Esophagus (tissue), 2 donors: ENCODE results near the gene HIVEP3. TPM values are rescaled to one million over a fixed set of nuclear protein-coding genes. Genes with fewer than 3 reads are reported as not detected.

Experiments used
- H3K27ac ChIP-seq, 2 donors: one replicate each; pipeline ENCODE4 v1.5.1; 2013; ENCODE audit warnings: low read depth in 2 of 2, mild to moderate bottlenecking in 2 of 2, inconsistent platforms in 1 of 2, low read length in 1 of 2, moderate library complexity in 1 of 2
- H3K27me3 ChIP-seq, 2 donors: one replicate each; pipeline ENCODE4 v1.6.1; 2013; ENCODE audit warnings: low read length in 2 of 2, control low read depth in 1 of 2, mild to moderate bottlenecking in 1 of 2; ENCODE audit not compliant: insufficient read depth in 2 of 2, control insufficient read depth in 1 of 2
- H3K36me3 ChIP-seq, 2 donors: one replicate each; pipeline ENCODE4 v1.6.1; 2013; ENCODE audit warnings: low read length in 1 of 2; ENCODE audit not compliant: control insufficient read depth in 2 of 2, insufficient read depth in 2 of 2
- H3K4me1 ChIP-seq, 2 donors: one replicate each; pipeline ENCODE4 v1.6.1; 2013; ENCODE audit warnings: low read length in 1 of 2; ENCODE audit not compliant: control insufficient read depth in 2 of 2, insufficient read depth in 2 of 2
- H3K4me3 ChIP-seq, 2 donors: one replicate each; pipeline ENCODE4 v1.5.1; 2013; ENCODE audit warnings: low read length in 2 of 2, mild to moderate bottlenecking in 2 of 2, low read depth in 1 of 2, moderate library complexity in 1 of 2
- H3K9me3 ChIP-seq, 2 donors: one replicate each; pipeline ENCODE4 v1.6.1; 2013; ENCODE audit warnings: mild to moderate bottlenecking in 2 of 2, low read depth in 1 of 2, low read length in 1 of 2, moderate library complexity in 1 of 2; ENCODE audit not compliant: control insufficient read depth in 2 of 2, insufficient read depth in 1 of 2
- WGBS, 2 donors: extraction: QIAGEN DNeasy Blood & Tissue Kit; methylation state at CpG; one replicate each; pipeline ENCODE4 v1.1.7; 2013; 5-methylcytosine and 5-hydroxymethylcytosine counted together
- polyA plus RNA-seq, 2 donors: library from polyadenylated mRNA; stranded (reverse); fragments of 200-250 nt; gene quantifications; one replicate each; pipeline ENCODE4 v1.2.3, GENCODE V29; 2013
- donor health status: healthy with polysubstance abuse.
- donor health status: Bipolar disorder and iron deficiency.

Gene HIVEP3
- polyA plus RNA-seq, 2 donors, result 2.7 to 10.0 TPM

GRCh38 chr1:41547781-41548560 lies 370.8 kb downstream of the HIVEP3 start:
- Histone ChIP-seq H3K4me1 (no peaks in the 10 kb centered on the region), H3K9me3 (peaks cover 0 to 7% of the 10 kb centered on the region in 2 donors), H3K27ac (no peak overlapping the region), H3K4me3 (no peak overlapping the region), H3K27me3 (no peaks in the 10 kb centered on the region), H3K36me3 (peaks cover 0 to 7% of the 10 kb centered on the region in 2 donors)
- 79% methylated on average over 7 of the region's 7 CpGs for WGBS, 2 donors

- H3K27me3 ChIP-seq, result no peaks in the 10 kb centered on the region
- no peaks in the 10 kb centered on the region for H3K4me1 ChIP-seq
- WGBS, 2 donors, result 79 to 87% methylated on average over 6 of the region's 6 CpGs
- peaks cover 0 to 9% of the 10 kb centered on the region in 2 donors for H3K36me3 ChIP-seq
- peaks cover 0 to 7% of the 10 kb centered on the region in 2 donors for H3K9me3 ChIP-seq
- H3K27ac ChIP-seq, result no peak overlapping the region
- no peak overlapping the region for H3K4me3 ChIP-seq
Observed at GRCh38 chr1:41547336-41547735, 371.4 kb downstream of the HIVEP3 start.

DNA sequence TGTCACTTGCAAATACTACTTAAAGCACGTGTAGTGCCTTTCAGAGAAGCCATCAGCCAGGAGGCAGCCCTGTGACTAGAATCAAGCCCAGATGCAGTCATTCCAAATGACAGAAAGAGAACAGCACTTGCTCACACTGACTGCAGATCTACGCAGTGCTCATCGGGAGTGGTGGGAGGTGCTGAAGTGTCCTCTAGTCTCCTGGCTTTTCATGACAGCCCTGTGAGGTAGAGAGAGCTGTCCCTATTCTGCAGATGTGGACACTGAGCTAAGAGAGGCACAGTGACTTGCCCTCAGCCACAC lies 371.9 kb downstream of the HIVEP3 start:
- peaks cover 0 to 7% of the 10 kb centered on the region in 2 donors for H3K9me3 ChIP-seq

GRCh38 chr1:41545996-41546832 lies 372.5 kb downstream of the HIVEP3 start:
- 89 to 90% methylated on average over 8 of the region's 8 CpGs for WGBS, 2 donors
- Histone ChIP-seq H3K27me3 (no peaks in the 10 kb centered on the region), H3K36me3 (peaks cover 0 to 9% of the 10 kb centered on the region in 2 donors), H3K4me3 (no peak overlapping the region), H3K27ac (no peak overlapping the region), H3K9me3 (peaks cover 0 to 7% of the 10 kb centered on the region in 2 donors), H3K4me1 (no peaks in the 10 kb centered on the region)

More for the DNA sequence above, 371.9 kb downstream of the HIVEP3 start:
- H3K27ac ChIP-seq, result no peak overlapping the region
- no peaks in the 10 kb centered on the region for H3K27me3 ChIP-seq
- WGBS, 2 donors, result 80 to 82% methylated on average over 3 of the region's 3 CpGs
- H3K36me3 ChIP-seq, result peaks cover 0 to 9% of the 10 kb centered on the region in 2 donors
- H3K4me1 ChIP-seq, result no peaks in the 10 kb centered on the region
- no peak overlapping the region for H3K4me3 ChIP-seq

DNA sequence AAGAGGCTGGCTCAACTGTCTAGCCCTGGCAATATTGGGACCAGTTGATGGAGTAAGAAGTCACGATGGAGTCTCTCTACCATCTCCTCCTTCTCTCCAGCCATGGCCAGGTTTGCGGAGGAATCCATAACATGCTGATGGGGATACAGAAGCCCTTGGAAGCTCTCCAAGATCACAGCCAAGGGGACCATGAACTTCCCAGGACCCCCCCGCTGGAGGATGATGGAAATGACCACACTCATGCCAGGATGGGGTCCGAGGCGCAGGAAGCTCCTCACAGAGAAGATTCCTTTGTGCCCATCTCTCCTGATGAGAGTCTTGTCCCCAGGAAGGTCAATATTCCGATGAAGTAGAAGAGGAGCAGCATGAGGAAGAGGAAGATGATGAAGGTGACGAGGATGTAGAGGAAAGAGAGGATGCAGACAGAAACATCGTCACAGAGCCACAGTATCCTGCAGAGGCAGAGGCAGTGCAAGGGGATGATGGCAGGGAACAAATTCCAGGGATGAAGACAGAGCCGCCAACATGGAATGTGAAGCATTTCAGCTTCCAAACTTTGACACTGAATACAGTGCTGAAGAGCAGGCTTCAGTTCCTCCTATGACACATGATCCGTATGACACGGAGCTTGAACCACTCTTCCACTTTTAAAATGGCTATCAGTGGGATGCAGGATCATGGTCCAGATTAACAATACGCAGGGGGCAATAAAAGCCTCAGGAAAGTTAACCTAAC lies 376.4 kb downstream of the HIVEP3 start:
- WGBS, 2 donors, result 81 to 89% methylated on average over 12 of the region's 12 CpGs
- H3K4me1 ChIP-seq, result no peaks in the 10 kb centered on the region
- H3K36me3 ChIP-seq, result peaks cover 0 to 9% of the 10 kb centered on the region in 2 donors
- H3K9me3 ChIP-seq, result peaks cover 0 to 7% of the 10 kb centered on the region in 2 donors
- H3K27me3 ChIP-seq, result no peaks in the 10 kb centered on the region
- no peak overlapping the region for H3K27ac ChIP-seq
- no peak overlapping the region for H3K4me3 ChIP-seq

- Histone ChIP-seq H3K4me3 (no peak overlapping the region), H3K9me3 (peaks cover 0 to 7% of the 10 kb centered on the region in 2 donors), H3K27me3 (no peaks in the 10 kb centered on the region), H3K4me1 (no peaks in the 10 kb centered on the region), H3K27ac (no peak overlapping the region), H3K36me3 (peaks cover 0 to 9% of the 10 kb centered on the region in 2 donors)
- WGBS, 2 donors, result 96 to 97% methylated on average over 1 of the region's 1 CpG
Observed at GRCh38 chr1:41541592-41541952, 377.1 kb downstream of the HIVEP3 start.

DNA sequence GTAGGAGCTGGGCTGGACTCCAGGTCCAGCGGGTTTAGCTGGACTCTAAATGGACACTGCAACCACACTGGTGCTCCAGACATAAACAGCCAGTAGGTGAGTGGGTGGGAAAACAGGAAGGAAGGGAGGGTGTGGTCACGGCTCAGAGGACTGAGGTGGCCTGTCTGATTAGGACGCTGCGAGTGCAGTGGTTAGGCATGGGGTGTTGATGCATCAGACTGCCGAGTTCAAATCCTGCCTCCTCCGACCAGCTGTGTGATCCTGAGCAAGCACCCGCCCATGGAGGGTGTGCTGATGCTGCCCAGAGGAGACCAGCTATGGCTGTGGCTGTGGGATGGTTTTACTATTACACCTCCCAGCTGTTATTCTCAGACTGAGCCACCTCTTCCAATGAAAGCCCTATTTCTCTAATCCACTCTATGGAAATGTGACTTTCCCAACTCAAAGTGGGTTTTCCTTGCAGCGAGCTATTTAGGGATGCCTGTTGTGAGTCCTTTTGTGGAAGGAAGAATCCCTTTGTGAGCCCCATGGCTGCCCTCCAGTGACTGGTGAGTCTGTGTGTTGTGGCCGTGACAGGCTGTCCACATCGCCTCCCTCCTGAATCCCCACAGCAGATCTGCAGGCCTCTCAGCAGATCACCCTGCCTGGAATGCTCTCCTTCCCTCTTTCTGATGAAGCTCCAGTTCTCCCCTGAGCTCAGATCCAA lies 377.7 kb downstream of the HIVEP3 start:
- H3K36me3 ChIP-seq, result peaks cover 0 to 9% of the 10 kb centered on the region in 2 donors
- H3K4me3 ChIP-seq, result no peak overlapping the region
- WGBS, 2 donors, result 74% methylated on average over 10 of the region's 10 CpGs
- no peak overlapping the region for H3K27ac ChIP-seq
- no peaks in the 10 kb centered on the region for H3K4me1 ChIP-seq
- peaks cover 0 to 7% of the 10 kb centered on the region in 2 donors for H3K9me3 ChIP-seq
- H3K27me3 ChIP-seq, result no peaks in the 10 kb centered on the region

DNA sequence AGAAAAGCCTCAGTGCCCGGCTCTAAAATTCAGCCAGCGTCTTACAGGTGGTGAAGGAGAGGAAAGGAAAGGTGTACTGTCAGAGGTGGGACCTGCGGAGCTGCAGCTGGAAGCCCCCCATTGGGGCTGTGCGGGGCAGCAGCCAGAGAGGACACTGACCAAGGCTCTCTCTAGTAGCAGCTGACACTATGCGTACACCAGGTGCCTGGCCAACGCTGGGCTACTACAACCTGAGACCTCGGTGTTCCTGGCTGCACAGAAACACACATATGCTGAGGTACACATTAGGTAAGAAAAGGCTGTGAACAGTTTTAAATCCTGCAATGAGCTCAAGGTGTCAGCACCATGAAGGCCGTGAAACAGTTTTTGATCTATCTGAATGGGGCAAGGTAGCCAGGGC lies 378.7 kb downstream of the HIVEP3 start:
- no peaks in the 10 kb centered on the region for H3K4me1 ChIP-seq
- peaks cover 0 to 9% of the 10 kb centered on the region in 2 donors for H3K36me3 ChIP-seq
- no peaks in the 10 kb centered on the region for H3K27me3 ChIP-seq
- no peak overlapping the region for H3K27ac ChIP-seq
- WGBS, 2 donors, result 91 to 96% methylated on average over 8 of the region's 8 CpGs
- H3K9me3 ChIP-seq, result peaks cover 0 to 1% of the 10 kb centered on the region in 2 donors
- H3K4me3 ChIP-seq, result no peak overlapping the region

GRCh38 chr1:41539418-41539805 lies 379.3 kb downstream of the HIVEP3 start:
- 92 to 96% methylated on average over 6 of the region's 6 CpGs for WGBS, 2 donors
- Histone ChIP-seq H3K27me3 (no peaks in the 10 kb centered on the region), H3K9me3 (no peaks in the 10 kb centered on the region), H3K4me3 (no peak overlapping the region), H3K4me1 (no peaks in the 10 kb centered on the region), H3K27ac (no peak overlapping the region), H3K36me3 (peaks cover 0 to 8% of the 10 kb centered on the region in 2 donors)
